A673 (cell line): ENCODE measurements around the gene LSM4. TPM values are rescaled to one million over a fixed set of nuclear protein-coding genes. Genes with fewer than 3 reads are reported as not detected.

Experiments
- BruUV-seq: library from RNA; stranded (reverse); fragments of 400-500 nt; replicated peaks from 2 replicates; lab custom pipeline; 2021; lab: Mats Ljungman, UMichigan
- CTCF ChIA-PET: fragments of 300-600 bp; sonication (Branson Sonifier 250); formaldehyde crosslinking; loops from one replicate; lab custom pipeline; 2022; ENCODE audit warnings: antibody characterized with exemption; lab: Charles Lee
- POLR2A ChIA-PET: fragments of 300-600 bp; sonication (Branson Sonifier 250); formaldehyde crosslinking; loops from one replicate; lab custom pipeline; 2022; ENCODE audit warnings: antibody characterized with exemption; ENCODE audit not compliant: low non-redundant PET; lab: Charles Lee
- DNase-seq: peaks from one replicate; pipeline ENCODE4 v3.0.0-alpha.2; 2015; ENCODE audit warnings: low spot score
- H3K27ac ChIP-seq: fragments of 200-600 bp; sonication (generic); 2 replicates; pipeline ENCODE4 v1.5.1; 2016; ENCODE audit warnings: mixed run types, low read depth, mild to moderate bottlenecking, mixed read lengths, antibody characterized with exemption, low read length; ENCODE audit not compliant: poor library complexity, severe bottlenecking
- H3K27me3 ChIP-seq: fragments of 200-600 bp; sonication (generic); replicated peaks from 2 replicates; pipeline ENCODE4 v1.6.1; 2017; ENCODE audit warnings: mixed run types, low read depth, mild to moderate bottlenecking, mixed read lengths, antibody characterized with exemption, low read length; ENCODE audit not compliant: insufficient read depth, poor library complexity
- H3K36me3 ChIP-seq: fragments of 200-600 bp; sonication (generic); 2 replicates; pipeline ENCODE4 v1.6.1; 2016; ENCODE audit warnings: mixed run types, mild to moderate bottlenecking, mixed read lengths, antibody characterized with exemption, low read length; ENCODE audit not compliant: insufficient read depth, poor library complexity, severe bottlenecking
- H3K4me1 ChIP-seq: fragments of 200-600 bp; sonication (generic); 2 replicates; pipeline ENCODE4 v1.6.1; 2017; ENCODE audit warnings: mixed run types, mild to moderate bottlenecking, mixed read lengths, antibody characterized with exemption, low read length; ENCODE audit not compliant: insufficient read depth, poor library complexity, severe bottlenecking
- H3K4me3 ChIP-seq: fragments of 200-600 bp; sonication (generic); 2 replicates; pipeline ENCODE4 v1.5.1; 2016; ENCODE audit warnings: low read depth, mixed run types, mild to moderate bottlenecking, mixed read lengths, low read length; ENCODE audit not compliant: poor library complexity, severe bottlenecking
- H3K9me3 ChIP-seq: fragments of 200-600 bp; sonication (generic); 2 replicates; pipeline ENCODE4 v1.6.1; 2016; ENCODE audit warnings: mixed run types, low read depth, mild to moderate bottlenecking, mixed read lengths, antibody characterized with exemption, low read length; ENCODE audit not compliant: poor library complexity, severe bottlenecking
- EZH2 ChIP-seq: fragments of 200-600 bp; sonication (generic); IDR thresholded peaks from 2 replicates; pipeline ENCODE4 v1.6.1; 2017; ENCODE audit warnings: borderline replicate concordance, low read depth, mild to moderate bottlenecking, mixed read lengths, antibody characterized with exemption, low read length; ENCODE audit not compliant: poor library complexity, severe bottlenecking
- intact Hi-C: fragments of 100-400 bp; cut with micrococcal nuclease; formaldehyde crosslinking; loops from one replicate; pipeline ENCODE4 v1.10.0; 2022; ENCODE audit not compliant: unreplicated experiment
- total RNA-seq: library from RNA; stranded (reverse); gene quantifications from 2 replicates; pipeline ENCODE4 v1.2.3, GENCODE V29; 2021
- TF ChIP-seq, protein P1 (sequence below): fragments of 300-800, 200-600 bp; sonication (generic); conservative IDR thresholded peaks from 2 replicates; pipeline ENCODE4 v1.5.1; 2017; ENCODE audit warnings: low read depth, mild to moderate bottlenecking, antibody characterized with exemption, low read length, moderate library complexity, mixed read lengths

LSM4 gene
- total RNA-seq, 1 experiment from 2014 or later = 252 TPM

DNA sequence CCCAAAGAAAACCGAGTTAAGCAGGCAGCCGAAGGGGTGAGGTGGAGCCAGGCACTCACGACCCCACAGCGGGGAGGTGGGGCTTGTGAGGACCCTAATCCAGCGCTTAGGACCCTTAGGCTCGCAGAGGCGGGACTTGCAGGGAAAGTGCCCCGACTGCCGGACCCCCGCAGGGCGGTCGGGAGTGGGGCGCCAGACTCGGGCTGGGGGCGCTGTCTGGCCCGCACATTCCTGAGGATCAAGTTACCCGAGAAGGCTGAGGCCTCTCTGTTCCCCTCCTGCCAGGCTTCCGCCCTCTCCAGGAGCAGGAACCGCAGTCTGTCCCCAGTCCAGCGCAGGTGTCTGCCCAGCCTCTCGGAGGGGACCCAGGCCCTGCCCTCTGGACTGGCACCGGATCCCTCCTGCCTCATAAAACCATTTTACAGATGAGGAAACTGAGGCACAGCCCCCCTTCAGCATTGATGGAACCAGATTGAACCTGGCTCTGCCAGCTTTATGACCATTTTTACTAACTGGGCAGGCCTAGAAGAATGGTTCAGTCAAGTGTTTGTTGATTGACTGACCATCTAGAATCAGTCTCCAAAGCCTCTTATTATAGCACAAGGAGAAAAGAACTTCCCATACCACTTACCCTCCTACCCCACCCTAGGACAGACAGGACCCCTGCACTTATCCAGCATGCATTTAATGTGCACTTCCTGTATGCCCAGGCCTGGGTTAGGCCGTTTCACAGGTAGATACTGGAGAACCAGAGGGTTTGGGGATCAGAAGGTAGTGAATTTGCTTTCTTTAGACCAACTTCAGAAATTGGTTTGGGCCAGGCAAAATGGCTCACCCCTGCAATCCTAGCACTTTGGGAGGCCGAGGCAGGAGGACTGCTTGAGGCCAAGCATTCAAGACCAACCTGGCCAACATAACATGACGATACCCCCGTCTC lies 34.8 kb downstream of the LSM4 start:
- Histone ChIP-seq H3K27me3 (no peaks in the 10 kb centered on the region), H3K9me3 (no peaks in the 10 kb centered on the region), H3K4me3 (no peak overlapping the region), H3K36me3 (no peaks in the 10 kb centered on the region), H3K4me1 (peaks cover 36% of the 10 kb centered on the region), H3K27ac (peak overlapping the region; percentile 71)
- DNase-seq = peak; percentile 51
- BruUV-seq = no TSS peak
- POLR2A ChIA-PET = no interaction called here
- CTCF ChIA-PET = no interaction called here
- intact Hi-C loops = no loop called here
- no peak for TF ChIP-seq EZH2
- TF ChIP-seq, protein P1, sequence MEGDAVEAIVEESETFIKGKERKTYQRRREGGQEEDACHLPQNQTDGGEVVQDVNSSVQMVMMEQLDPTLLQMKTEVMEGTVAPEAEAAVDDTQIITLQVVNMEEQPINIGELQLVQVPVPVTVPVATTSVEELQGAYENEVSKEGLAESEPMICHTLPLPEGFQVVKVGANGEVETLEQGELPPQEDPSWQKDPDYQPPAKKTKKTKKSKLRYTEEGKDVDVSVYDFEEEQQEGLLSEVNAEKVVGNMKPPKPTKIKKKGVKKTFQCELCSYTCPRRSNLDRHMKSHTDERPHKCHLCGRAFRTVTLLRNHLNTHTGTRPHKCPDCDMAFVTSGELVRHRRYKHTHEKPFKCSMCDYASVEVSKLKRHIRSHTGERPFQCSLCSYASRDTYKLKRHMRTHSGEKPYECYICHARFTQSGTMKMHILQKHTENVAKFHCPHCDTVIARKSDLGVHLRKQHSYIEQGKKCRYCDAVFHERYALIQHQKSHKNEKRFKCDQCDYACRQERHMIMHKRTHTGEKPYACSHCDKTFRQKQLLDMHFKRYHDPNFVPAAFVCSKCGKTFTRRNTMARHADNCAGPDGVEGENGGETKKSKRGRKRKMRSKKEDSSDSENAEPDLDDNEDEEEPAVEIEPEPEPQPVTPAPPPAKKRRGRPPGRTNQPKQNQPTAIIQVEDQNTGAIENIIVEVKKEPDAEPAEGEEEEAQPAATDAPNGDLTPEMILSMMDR = 0 out of 2 replicates have a peak, but pooled peaks have one; percentile 29

DNA sequence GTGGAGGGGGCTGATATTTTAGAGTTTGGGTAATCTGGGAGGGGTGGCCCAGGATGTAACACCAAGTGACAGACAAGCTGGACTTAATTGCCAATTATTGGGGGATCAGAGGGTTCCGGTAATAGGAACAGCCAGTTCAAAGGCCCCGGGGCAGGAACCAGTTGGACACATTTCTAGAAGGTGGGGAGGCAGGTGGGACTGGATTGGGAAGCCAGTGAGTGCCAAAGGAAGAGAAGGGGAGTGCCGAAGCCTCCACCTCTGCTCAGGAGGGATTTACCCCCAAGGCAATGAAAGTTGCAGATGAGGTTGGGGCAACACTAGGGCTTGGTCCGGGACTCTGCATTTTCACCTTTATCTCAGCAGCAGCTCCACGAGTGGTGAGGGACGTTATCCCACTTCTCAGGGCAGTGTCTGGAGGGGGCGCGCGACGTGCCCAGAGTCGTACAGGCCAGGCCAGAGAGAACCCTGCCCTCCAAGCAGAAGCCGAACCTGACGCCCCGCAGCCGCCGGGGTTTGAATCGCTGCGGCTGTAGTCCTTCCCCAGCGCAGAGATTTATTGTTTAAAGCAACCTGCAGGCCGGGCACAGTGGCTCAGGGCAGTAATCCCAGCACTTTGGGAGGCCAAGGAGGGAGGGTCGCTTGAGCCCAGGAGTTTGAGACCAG lies 35.8 kb downstream of the LSM4 start:
- no peaks in the 10 kb centered on the region for H3K36me3 ChIP-seq
- H3K27me3 ChIP-seq = no peaks in the 10 kb centered on the region
- no peak overlapping the region for H3K4me3 ChIP-seq
- CTCF ChIA-PET = no interaction called here
- peak overlapping the region; percentile 71 for H3K27ac ChIP-seq
- DNase-seq = no peak
- peaks cover 41% of the 10 kb centered on the region for H3K4me1 ChIP-seq
- BruUV-seq = no TSS peak
- H3K9me3 ChIP-seq = no peaks in the 10 kb centered on the region
- POLR2A ChIA-PET = no interaction called here
- intact Hi-C loops = no loop called here
- no peak for TF ChIP-seq EZH2
- TF ChIP-seq, protein P1 = no peak

DNA sequence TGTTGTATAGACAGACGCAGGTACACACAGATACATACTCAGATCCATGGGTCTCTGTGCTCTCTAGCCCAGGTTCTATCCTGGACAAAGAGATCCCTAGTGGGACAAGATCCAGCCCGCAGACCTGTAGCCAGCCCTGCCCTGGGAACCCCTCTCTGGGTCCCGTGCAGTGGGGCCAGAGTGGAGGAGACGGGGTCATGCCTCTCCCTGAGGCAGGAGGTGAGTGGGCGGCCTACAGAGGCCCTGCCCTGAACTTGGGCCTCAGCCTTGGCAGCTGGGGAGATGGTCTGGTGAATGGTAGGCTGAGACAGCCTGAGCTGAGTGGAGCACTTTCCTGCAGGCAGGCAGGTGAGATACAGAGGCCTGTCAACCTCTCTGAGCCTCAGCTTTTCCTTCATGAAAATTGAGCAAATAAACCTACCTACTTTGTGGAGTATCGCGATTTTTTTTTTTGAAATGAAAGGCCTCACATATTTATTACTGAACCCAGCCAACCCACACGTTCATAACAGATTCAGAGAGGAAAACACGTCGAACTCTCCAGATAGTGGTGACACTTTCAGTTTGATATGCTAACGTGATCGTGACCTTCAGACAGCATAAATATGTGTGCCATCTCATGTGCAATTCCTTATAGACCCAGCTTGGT lies 38.0 kb downstream of the LSM4 start:
- Histone ChIP-seq H3K36me3 (no peaks in the 10 kb centered on the region), H3K27ac (peak overlapping the region; percentile 77), H3K9me3 (no peaks in the 10 kb centered on the region), H3K27me3 (no peaks in the 10 kb centered on the region), H3K4me3 (no peak overlapping the region), H3K4me1 (peaks cover 22% of the 10 kb centered on the region)
- intact Hi-C loops = no loop called here
- no TSS peak for BruUV-seq
- TF ChIP-seq EZH2 = no peak
- TF ChIP-seq, protein P1 = no peak
- ChIA-PET POLR2A (no interaction called here), CTCF (no interaction called here)
- DNase-seq = no peak
